Subcutaneous adipose tissue (tissue), 4 donors: ENCODE measurements around the gene TUB. TPM values are rescaled to one million over a fixed set of nuclear protein-coding genes. Genes with fewer than 3 reads are reported as not detected.

ENCODE experiments used
- total RNA-seq, 4 donors: library from RNA; depleted of rRNA; stranded (reverse); fragments of >200 nt; gene quantifications; one replicate each; pipeline ENCODE4 v1.1.0, GENCODE V29; 2016
- TF ChIP-seq, protein P1 (sequence below): fragments of 450-650 bp; IDR thresholded peaks from one replicate; pipeline ENCODE4 v1.5.1; 2016; ENCODE audit warnings: low read depth, mild to moderate bottlenecking, control low read depth, antibody characterized with exemption, moderate library complexity

TUB gene
- total RNA-seq, 4 donors from 2014 or later, result 4.2 to 9.8 (median 8.4) TPM

DNA sequence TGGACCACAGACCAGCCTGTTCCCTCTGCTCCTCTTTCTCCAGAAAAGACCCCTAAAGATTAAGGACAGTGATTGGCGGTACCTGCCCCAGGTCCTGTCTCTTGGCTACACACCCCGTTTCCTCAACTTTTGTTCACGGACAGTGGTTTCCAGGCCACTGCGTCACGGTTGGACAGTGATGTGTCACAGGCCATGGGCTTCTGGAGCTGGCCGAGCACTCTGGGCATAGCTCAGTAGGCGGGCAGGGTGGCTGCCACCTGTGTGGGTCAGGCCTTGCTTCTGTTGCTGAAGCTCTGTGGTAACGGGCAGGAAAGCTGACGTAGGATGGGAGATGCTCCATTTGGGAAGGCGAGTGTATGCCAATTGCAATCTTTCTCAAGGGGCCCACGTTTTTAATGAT, 13.6 kb downstream of the TUB start:
- TF ChIP-seq, protein P1, sequence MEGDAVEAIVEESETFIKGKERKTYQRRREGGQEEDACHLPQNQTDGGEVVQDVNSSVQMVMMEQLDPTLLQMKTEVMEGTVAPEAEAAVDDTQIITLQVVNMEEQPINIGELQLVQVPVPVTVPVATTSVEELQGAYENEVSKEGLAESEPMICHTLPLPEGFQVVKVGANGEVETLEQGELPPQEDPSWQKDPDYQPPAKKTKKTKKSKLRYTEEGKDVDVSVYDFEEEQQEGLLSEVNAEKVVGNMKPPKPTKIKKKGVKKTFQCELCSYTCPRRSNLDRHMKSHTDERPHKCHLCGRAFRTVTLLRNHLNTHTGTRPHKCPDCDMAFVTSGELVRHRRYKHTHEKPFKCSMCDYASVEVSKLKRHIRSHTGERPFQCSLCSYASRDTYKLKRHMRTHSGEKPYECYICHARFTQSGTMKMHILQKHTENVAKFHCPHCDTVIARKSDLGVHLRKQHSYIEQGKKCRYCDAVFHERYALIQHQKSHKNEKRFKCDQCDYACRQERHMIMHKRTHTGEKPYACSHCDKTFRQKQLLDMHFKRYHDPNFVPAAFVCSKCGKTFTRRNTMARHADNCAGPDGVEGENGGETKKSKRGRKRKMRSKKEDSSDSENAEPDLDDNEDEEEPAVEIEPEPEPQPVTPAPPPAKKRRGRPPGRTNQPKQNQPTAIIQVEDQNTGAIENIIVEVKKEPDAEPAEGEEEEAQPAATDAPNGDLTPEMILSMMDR, result no peak

DNA sequence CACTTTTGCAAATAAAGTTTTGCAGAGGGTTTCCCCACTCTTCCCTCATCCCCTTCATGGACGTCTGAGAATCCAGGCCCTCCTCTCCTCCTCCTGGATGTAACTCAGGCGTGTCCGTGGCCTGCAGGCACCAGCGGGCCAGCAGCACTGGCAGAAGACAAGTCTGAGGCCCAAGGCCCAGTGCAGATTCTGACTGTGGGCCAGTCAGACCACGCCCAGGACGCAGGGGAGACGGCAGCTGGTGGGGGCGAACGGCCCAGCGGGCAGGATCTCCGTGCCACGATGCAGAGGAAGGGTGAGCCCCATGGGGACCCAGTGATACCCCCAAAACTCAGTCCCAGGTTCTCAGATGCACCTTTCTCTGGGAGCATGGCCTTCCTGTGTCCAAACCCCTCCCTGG, 14.4 kb downstream of the TUB start:
- TF ChIP-seq, protein P1, result no peak

DNA sequence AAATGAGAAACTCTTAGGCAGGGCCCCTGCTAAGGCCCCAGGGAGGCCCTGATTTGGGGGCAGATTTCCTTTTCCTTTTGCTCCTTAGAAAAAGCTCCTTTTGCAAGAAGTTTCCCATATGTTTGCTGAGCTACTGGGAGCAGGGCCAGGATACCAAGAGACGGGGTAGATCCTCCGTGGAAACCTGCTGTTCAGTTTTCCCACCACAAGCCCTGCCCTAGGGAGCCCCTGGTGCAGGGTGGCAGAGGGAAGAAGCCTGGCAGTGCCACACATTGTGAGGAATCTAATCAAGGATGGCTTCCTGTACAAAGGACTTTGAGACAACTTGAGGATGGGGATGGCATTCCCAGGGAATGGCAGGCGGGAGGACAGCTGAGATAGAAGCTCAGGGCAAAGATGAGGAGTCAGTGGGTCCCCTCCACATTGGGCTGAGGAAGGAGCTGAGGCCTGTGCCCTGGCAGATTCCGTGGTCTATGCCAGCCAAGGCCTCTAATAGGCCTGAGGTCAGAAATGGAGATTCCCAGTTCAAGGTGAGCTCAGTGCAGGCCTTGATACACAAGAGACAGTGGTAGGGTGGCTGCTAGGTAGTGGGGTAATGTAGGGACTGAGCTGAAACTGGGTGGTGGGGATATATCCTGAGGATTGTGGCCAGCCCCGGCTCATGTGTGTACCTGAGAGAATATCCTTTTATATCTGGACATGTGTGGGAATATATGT, 15.0 kb downstream of the TUB start:
- TF ChIP-seq, protein P1, result no peak

DNA sequence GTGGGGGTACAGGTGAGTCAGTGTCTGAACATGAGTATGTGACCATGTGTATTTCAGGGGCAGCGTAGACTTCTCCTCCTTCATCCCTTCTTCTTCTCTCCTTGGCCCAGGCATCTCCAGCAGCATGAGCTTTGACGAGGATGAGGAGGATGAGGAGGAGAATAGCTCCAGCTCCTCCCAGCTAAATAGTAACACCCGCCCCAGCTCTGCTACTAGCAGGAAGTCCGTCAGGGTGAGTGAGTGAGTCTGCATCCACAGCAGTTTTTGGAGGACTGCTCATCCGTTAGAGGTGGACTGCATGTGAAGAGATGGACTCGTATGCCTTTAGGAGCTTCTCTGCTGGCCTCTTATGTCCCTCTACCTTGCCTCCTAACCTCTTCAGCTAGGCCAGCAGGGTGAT, 15.6 kb downstream of the TUB start:
- TF ChIP-seq, protein P1, result no peak

DNA sequence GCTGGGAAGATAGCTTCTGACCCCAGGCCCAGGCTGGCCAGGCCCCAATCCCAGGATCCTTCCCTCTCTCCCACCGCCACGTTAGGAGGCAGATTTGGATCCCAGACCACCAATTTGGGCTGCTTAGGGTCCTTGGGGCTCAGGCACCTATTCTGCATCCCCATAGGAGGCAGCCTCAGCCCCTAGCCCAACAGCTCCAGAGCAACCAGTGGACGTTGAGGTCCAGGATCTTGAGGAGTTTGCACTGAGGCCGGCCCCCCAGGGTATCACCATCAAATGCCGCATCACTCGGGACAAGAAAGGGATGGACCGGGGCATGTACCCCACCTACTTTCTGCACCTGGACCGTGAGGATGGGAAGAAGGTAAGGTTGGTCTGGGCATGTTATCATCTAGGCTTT, 16.1 kb downstream of the TUB start:
- TF ChIP-seq, protein P1, result no peak

DNA sequence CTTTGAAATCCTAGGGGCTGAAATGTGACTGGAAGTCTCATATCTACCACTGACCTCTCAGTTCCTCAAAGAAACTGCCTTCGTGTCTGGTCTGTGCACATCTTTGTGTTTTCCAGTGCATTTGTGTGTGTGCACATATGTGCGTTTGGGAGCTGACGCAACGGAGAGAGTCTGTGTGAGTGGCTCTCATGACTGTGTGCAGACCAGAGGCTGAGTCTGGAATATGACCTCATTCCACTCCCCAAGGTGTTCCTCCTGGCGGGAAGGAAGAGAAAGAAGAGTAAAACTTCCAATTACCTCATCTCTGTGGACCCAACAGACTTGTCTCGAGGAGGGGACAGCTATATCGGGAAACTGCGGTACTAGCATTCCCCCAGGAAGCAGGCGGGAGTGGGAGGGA, 16.5 kb downstream of the TUB start:
- TF ChIP-seq, protein P1, result no peak

DNA sequence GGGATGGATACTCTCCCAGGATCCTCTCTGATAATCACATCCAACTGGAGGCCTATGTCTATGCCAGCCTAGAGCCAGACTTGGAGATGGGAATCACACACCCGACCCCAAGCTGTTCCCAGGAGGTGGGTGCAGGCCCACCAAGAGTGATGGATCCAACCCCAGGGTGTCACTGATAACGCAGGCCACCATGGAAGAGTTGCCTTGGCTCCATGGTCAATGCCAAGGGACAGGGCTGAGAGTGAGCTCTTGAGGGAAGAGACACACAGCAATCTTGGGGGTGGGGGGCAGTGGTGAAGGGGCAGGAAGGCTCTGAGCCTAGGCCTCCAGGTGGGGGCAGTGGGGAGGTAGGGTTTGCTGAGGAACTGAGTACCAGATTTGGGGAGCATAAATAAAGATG, 16.9 kb downstream of the TUB start:
- TF ChIP-seq, protein P1, result no peak
